A549 (cell line): ENCODE results near the gene OR2T27.
"Not testable (repeated sequence)": the region's sequence is repeated elsewhere in the genome, so short reads cannot be mapped to it uniquely, and the experiment has no call there.

Source experiments
- CHD2 ChIP-seq: fragments of 150-350 bp; IDR thresholded peaks from 2 replicates; pipeline ENCODE4 v1.6.1; 2014; ENCODE audit warnings: low read length; ENCODE audit not compliant: partially characterized antibody
- EP300 ChIP-seq, 2 experiments: fragments of >200 bp; sonication (Bioruptor Twin); formaldehyde crosslinking; IDR thresholded peaks; 2 replicates in 1 of 2; 3 replicates in 1 of 2; pipeline ENCODE4 v1.6.1; 2016 to 2017
- JUN ChIP-seq, 2 experiments: fragments of >200 bp; sonication (Bioruptor Twin); formaldehyde crosslinking; IDR thresholded peaks; 2 replicates in 1 of 2; 3 replicates in 1 of 2; pipeline ENCODE4 v1.6.1; 2016 to 2017
- JUNB ChIP-seq: fragments of >200 bp; sonication (Bioruptor Twin); formaldehyde crosslinking; IDR thresholded peaks from 2 replicates; pipeline ENCODE4 v1.6.1; 2016
- MAX ChIP-seq: IDR thresholded peaks from 2 replicates; pipeline ENCODE4 v1.6.1; 2012
- POLR2A ChIP-seq: IDR thresholded peaks from 2 replicates; pipeline ENCODE4 v1.6.1; 2012; ENCODE audit warnings: mild to moderate bottlenecking, low read length
- REST ChIP-seq: fragments of 200-600 bp; sonication (generic); IDR thresholded peaks from 2 replicates; pipeline ENCODE4 v1.6.1; 2016; ENCODE audit warnings: antibody characterized with exemption, mild to moderate bottlenecking, moderate library complexity
- TF ChIP-seq, protein P1 (sequence below): fragments of >200 bp; sonication (Bioruptor Twin); formaldehyde crosslinking; IDR thresholded peaks from 3 replicates; pipeline ENCODE4 v1.5.1; 2016

GRCh38 chr1:248663453-248664328 is 8.4 kb upstream of the OR2T27 start:
- TF ChIP-seq, protein P1, sequence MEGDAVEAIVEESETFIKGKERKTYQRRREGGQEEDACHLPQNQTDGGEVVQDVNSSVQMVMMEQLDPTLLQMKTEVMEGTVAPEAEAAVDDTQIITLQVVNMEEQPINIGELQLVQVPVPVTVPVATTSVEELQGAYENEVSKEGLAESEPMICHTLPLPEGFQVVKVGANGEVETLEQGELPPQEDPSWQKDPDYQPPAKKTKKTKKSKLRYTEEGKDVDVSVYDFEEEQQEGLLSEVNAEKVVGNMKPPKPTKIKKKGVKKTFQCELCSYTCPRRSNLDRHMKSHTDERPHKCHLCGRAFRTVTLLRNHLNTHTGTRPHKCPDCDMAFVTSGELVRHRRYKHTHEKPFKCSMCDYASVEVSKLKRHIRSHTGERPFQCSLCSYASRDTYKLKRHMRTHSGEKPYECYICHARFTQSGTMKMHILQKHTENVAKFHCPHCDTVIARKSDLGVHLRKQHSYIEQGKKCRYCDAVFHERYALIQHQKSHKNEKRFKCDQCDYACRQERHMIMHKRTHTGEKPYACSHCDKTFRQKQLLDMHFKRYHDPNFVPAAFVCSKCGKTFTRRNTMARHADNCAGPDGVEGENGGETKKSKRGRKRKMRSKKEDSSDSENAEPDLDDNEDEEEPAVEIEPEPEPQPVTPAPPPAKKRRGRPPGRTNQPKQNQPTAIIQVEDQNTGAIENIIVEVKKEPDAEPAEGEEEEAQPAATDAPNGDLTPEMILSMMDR = not testable (repeated sequence)
- TF ChIP-seq JUN (IDR thresholded peaks at IDR 0.05); EP300 (IDR thresholded peaks at IDR 0.05); POLR2A; JUNB; REST; MAX; CHD2: not testable (repeated sequence)
